HepG2 (cell line): ENCODE results near the gene TBCB. TPM values are rescaled to one million over a fixed set of nuclear protein-coding genes. Genes with fewer than 3 reads are reported as not detected.

Source experiments
- ATAC-seq: fragments of 200-7000 bp; cut with Tn5 transposase; 3 replicates; pipeline ENCODE4 v1.9.1; 2020; ENCODE audit warnings: mild to moderate bottlenecking, moderate library complexity
- BruUV-seq: library from RNA; stranded (reverse); fragments of 400-500 nt; replicated peaks from 2 replicates; lab custom pipeline; 2021; lab: Mats Ljungman, UMichigan
- CTCF ChIA-PET: fragments of 300-600 bp; formaldehyde crosslinking; extraction: SDS; loops from one replicate; lab custom pipeline; 2021; ENCODE audit warnings: low total read pairs, inconsistent platforms, low intra/inter-chr PET ratio; lab: Yijun Ruan, JAX
- POLR2A ChIA-PET: fragments of 350-600 bp; sonication (Branson Sonifier 250); formaldehyde crosslinking; loops from one replicate; lab custom pipeline; 2020; ENCODE audit warnings: antibody characterized with exemption, inconsistent platforms; lab: Yijun Ruan, JAX
- DNase-seq: peaks from one replicate; pipeline ENCODE4 v3.0.0-alpha.2; 2015; ENCODE audit warnings: low spot score
- FAIRE-seq: peaks from 3 replicates; lab custom pipeline; 2011; peaks lifted over from hg19 to GRCh38; lab: Jason Lieb, UNC
- H2AFZ ChIP-seq: one replicate; pipeline ENCODE4 v1.6.1; 2011; ENCODE audit warnings: low read length, inconsistent platforms
- H3K27ac ChIP-seq: fragments of 300-600 bp; 3 replicates; pipeline ENCODE4 v1.8.0; 2011; ENCODE audit warnings: mixed run types, mild to moderate bottlenecking, mixed read lengths, low read length, inconsistent platforms; ENCODE audit not compliant: insufficient read depth; ENCODE audit errors: extremely low read length
- H3K27me3 ChIP-seq, 2 experiments: fragments of 200-600 bp in 1 of 2; 2 replicates in 1 of 2; 3 replicates in 1 of 2; pipeline versions ENCODE4 v1.6.0 to v1.8.0; 2011; ENCODE audit warnings: low read length in 2 of 2, mild to moderate bottlenecking in 2 of 2, moderate library complexity in 2 of 2, inconsistent platforms in 1 of 2; ENCODE audit not compliant: insufficient read depth in 2 of 2, control insufficient read depth in 1 of 2
- H3K36me3 ChIP-seq, 2 experiments: fragments of 200-600 bp in 1 of 2; replicated peaks in 1 of 2; 2 replicates in 1 of 2; 3 replicates in 1 of 2; pipeline versions ENCODE4 v1.5.1 to v1.8.0; 2011; ENCODE audit warnings: low read length in 2 of 2, inconsistent platforms in 1 of 2; ENCODE audit not compliant: insufficient read depth in 2 of 2, control insufficient read depth in 1 of 2
- H3K4me1 ChIP-seq: 2 replicates; pipeline ENCODE4 v1.5.1; 2012; ENCODE audit warnings: low read length, inconsistent platforms; ENCODE audit not compliant: insufficient read depth
- H3K4me2 ChIP-seq: 2 replicates; pipeline ENCODE4 v1.6.0; 2011; ENCODE audit warnings: low read depth, low read length, inconsistent platforms
- H3K4me3 ChIP-seq, 3 experiments: fragments of 200-600 bp in 1 of 3; sonication (generic), shearing (Covaris generic) in 1 of 3; replicated peaks in 1 of 3; 2 replicates each; pipeline ENCODE4 v1.5.1; 2011 to 2016; ENCODE audit warnings: low read length in 3 of 3, inconsistent platforms in 2 of 3, low read depth in 2 of 3, mild to moderate bottlenecking in 2 of 3, control low read depth in 1 of 3, mixed read lengths in 1 of 3; ENCODE audit not compliant: insufficient read depth in 1 of 3
- H3K79me2 ChIP-seq: one replicate; pipeline ENCODE4 v1.6.1; 2011; ENCODE audit warnings: low read length, inconsistent platforms; ENCODE audit not compliant: insufficient read depth
- H3K9ac ChIP-seq: 2 replicates; pipeline ENCODE4 v1.6.0; 2011; ENCODE audit warnings: mild to moderate bottlenecking, low read depth, low read length, inconsistent platforms; ENCODE audit not compliant: insufficient read depth
- H3K9me3 ChIP-seq: 2 replicates; pipeline ENCODE4 v1.5.1; 2012; ENCODE audit warnings: mild to moderate bottlenecking, low read length
- H4K20me1 ChIP-seq: 2 replicates; pipeline ENCODE4 v1.6.0; 2011; ENCODE audit warnings: inconsistent platforms, mild to moderate bottlenecking, low read length, moderate library complexity; ENCODE audit not compliant: insufficient read depth
- BCL6 ChIP-seq: IDR thresholded peaks from 2 replicates; pipeline ENCODE4 v1.6.1; 2016; ENCODE audit warnings: missing genetic modification reagents, missing compliant biosample characterization
- FLYWCH1 ChIP-seq: sonication (generic); formaldehyde crosslinking; IDR thresholded peaks from 2 replicates; pipeline ENCODE4 v1.8.1; 2023; ENCODE audit warnings: mild to moderate bottlenecking, missing genetic modification reagents
- GFI1 ChIP-seq: sonication (generic); formaldehyde crosslinking; IDR thresholded peaks from 2 replicates; pipeline ENCODE4 v1.5.0; 2020; ENCODE audit warnings: missing genetic modification reagents, mild to moderate bottlenecking, borderline replicate concordance
- HMGA1 ChIP-seq: sonication (generic); formaldehyde crosslinking; conservative IDR thresholded peaks from 2 replicates; pipeline ENCODE4 v1.4.0; 2020; ENCODE audit warnings: missing genetic modification reagents
- KAT2B ChIP-seq: fragments of 150-350 bp; IDR thresholded peaks from 2 replicates; pipeline ENCODE4 v1.6.1; 2014; ENCODE audit warnings: low read depth, low read length, borderline replicate concordance
- POGZ ChIP-seq: sonication (generic); formaldehyde crosslinking; IDR thresholded peaks from 2 replicates; pipeline ENCODE4 v1.4.0; 2020; ENCODE audit warnings: mild to moderate bottlenecking, missing genetic modification reagents
- RBM22 ChIP-seq: fragments of 200-400 bp; formaldehyde crosslinking; optimal IDR thresholded peaks from 2 replicates; pipeline ENCODE3; 2017; ENCODE audit warnings: mild to moderate bottlenecking, low read length, moderate library complexity
- SETDB1 ChIP-seq: sonication (generic); formaldehyde crosslinking; IDR thresholded peaks from 2 replicates; pipeline ENCODE4 v1.5.1; 2020; ENCODE audit warnings: missing genetic modification reagents, mild to moderate bottlenecking, borderline replicate concordance
- TP53 ChIP-seq: sonication (generic); formaldehyde crosslinking; conservative IDR thresholded peaks from 2 replicates; pipeline ENCODE4 v1.4.0; 2020; ENCODE audit warnings: missing genetic modification reagents
- ZFP90 ChIP-seq: sonication (generic); formaldehyde crosslinking; IDR thresholded peaks from 2 replicates; pipeline ENCODE4 v1.8.0; 2022; ENCODE audit warnings: missing genetic modification reagents, mild to moderate bottlenecking, inconsistent platforms, borderline replicate concordance
- ZNF256 ChIP-seq: sonication (generic); formaldehyde crosslinking; conservative IDR thresholded peaks from 2 replicates; pipeline ENCODE4 v1.4.0; 2020; ENCODE audit warnings: missing genetic modification reagents
- ZNF333 ChIP-seq: sonication (generic); formaldehyde crosslinking; IDR thresholded peaks from 2 replicates; pipeline ENCODE4 v1.4.0; 2020; ENCODE audit warnings: mild to moderate bottlenecking, missing genetic modification reagents, borderline replicate concordance
- ZNF883 ChIP-seq: sonication (generic); formaldehyde crosslinking; IDR thresholded peaks from 2 replicates; pipeline ENCODE4 v1.5.1; 2020; ENCODE audit warnings: mild to moderate bottlenecking, missing genetic modification reagents; ENCODE audit errors: not compliant biosample characterization
- WGBS: methylation state at CpG from one replicate; pipeline ENCODE4 v1.1.6; 2017; ENCODE audit warnings: low lambda C conversion rate; 5-methylcytosine and 5-hydroxymethylcytosine counted together
- in situ Hi-C: cut with HindIII; loops from 2 replicates; pipeline ENCODE4 v1.10.0; 2017; ENCODE audit warnings: low pct_unique_long_range_greater_than_20kb; ENCODE audit not compliant: extremely low pct_ligation_motif_present
- intact Hi-C: fragments of 100-400 bp; cut with micrococcal nuclease; formaldehyde crosslinking; loops from one replicate; pipeline ENCODE4 v1.10.0; 2022; ENCODE audit not compliant: unreplicated experiment
- polyA plus RNA-seq, 8 experiments: library from polyadenylated mRNA; depleted of rRNA in 3 of 8; stranded (reverse) in 7 of 8; unstranded in 1 of 8; fragments of >200 nt; fragmentation: Illumina TruSeq in 4 of 8; extraction: Trizol in 4 of 8; gene quantifications; 2 replicates each; pipeline versions ENCODE4 v1.2.1 to v1.2.3, GENCODE V29; 2011 to 2016; ENCODE audit warnings: low read depth in 4 of 8, missing spikeins in 1 of 8, mixed read lengths in 1 of 8; ENCODE audit not compliant: insufficient read depth in 1 of 8
- total RNA-seq, 5 experiments: library from RNA; depleted of rRNA; stranded (reverse); fragments of >200 nt; fragmentation: Illumina TruSeq; extraction: Trizol; gene quantifications; 2 replicates each; pipeline ENCODE4 v1.2.3, GENCODE V29; 2016; ENCODE audit warnings: low read depth in 1 of 5
- TF ChIP-seq, protein P1 (sequence below): sonication (generic); formaldehyde crosslinking; IDR thresholded peaks from 2 replicates; pipeline ENCODE4 v1.8.0; 2022; ENCODE audit warnings: missing genetic modification reagents, mild to moderate bottlenecking, inconsistent platforms, borderline replicate concordance
- TF ChIP-seq, protein P2 (sequence below): sonication (generic); formaldehyde crosslinking; IDR thresholded peaks from 2 replicates; pipeline ENCODE4 v1.5.1; 2020; ENCODE audit warnings: missing genetic modification reagents, mild to moderate bottlenecking, borderline replicate concordance
- TF ChIP-seq, protein P3 (sequence below): sonication (generic); formaldehyde crosslinking; IDR thresholded peaks from 2 replicates; pipeline ENCODE4 v1.4.0; 2020; ENCODE audit warnings: mild to moderate bottlenecking, missing genetic modification reagents
- TF ChIP-seq, protein P4 (sequence below): sonication (generic); formaldehyde crosslinking; IDR thresholded peaks from 2 replicates; pipeline ENCODE4 v1.4.0; 2020; ENCODE audit warnings: missing genetic modification reagents

Gene TBCB
- total and polyA plus RNA-seq, 2 of the 13 experiments (the other 11 are each of a cell fraction or from before 2014, with no cell fraction given) = 271 to 276 TPM

DNA sequence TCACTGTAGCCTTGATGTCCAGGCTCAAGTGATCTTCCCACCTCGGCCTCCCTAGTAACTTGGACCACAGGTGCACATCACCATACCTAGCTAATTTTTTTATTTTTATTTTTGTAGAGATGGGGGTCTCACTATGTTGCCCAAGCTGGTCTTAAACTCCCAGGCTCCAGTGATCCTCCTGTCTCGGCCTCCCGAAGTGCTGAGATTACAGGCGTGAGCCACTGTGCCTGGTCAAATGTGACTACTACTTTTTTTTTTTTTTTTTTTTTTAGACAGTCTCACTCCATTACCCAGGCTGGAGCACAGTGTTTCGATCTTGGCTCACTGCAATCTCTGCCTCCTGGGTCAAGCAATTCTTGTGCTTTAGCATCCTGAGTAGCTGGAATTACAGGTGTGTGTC lies 57.6 kb downstream of the TBCB start:
- H3K9ac ChIP-seq = no peak overlapping the region
- POLR2A ChIA-PET = no interaction called here
- H3K27me3 ChIP-seq = no peaks in the 10 kb centered on the region; a peak in 1 of 5 replicates
- 0 out of 2 replicates have a peak, but pooled peaks cover 10% of the 10 kb centered on the region for H3K4me1 ChIP-seq
- no peak overlapping the region for H2AFZ ChIP-seq
- H4K20me1 ChIP-seq = no peaks in the 10 kb centered on the region
- DNase-seq (no peak), ATAC-seq (no peak), FAIRE-seq (no peak)
- no peaks in the 10 kb centered on the region for H3K36me3 ChIP-seq
- 60% methylated on average over 5 of the region's 5 CpGs for WGBS
- no TSS peak for BruUV-seq
- no peaks in the 10 kb centered on the region for H3K9me3 ChIP-seq
- intact Hi-C loops = no loop called here
- no peaks in the 10 kb centered on the region for H3K79me2 ChIP-seq
- H3K4me2 ChIP-seq = no peak overlapping the region
- CTCF ChIA-PET = interaction anchor here (1.2 kb wide), 1 partner anchor 45 kb away, joined by 3 read pairs; no protein-coding TSS in a partner anchor
- in situ Hi-C loops = loop anchor here (5.0 kb wide), 1 partner anchor 46 kb away; no protein-coding TSS in a partner anchor
- H3K27ac ChIP-seq = no peak overlapping the region
- no peak overlapping the region for H3K4me3 ChIP-seq
- TF ChIP-seq ZNF333 (CRISPR knock-in tag) (no peak), ZNF256 (no peak), KAT2B (no peak), FLYWCH1 (CRISPR knock-in tag) (no peak), HMGA1 (CRISPR knock-in tag) (no peak), TP53 (CRISPR knock-in tag) (no peak), GFI1 (CRISPR knock-in tag) (no peak), ZFP90 (CRISPR knock-in tag) (no peak), BCL6 (CRISPR knock-in tag) (no peak), SETDB1 (CRISPR knock-in tag) (no peak), POGZ (CRISPR knock-in tag) (no peak), RBM22 (no peak), ZNF883 (CRISPR knock-in tag) (no peak)
- TF ChIP-seq, protein P1, sequence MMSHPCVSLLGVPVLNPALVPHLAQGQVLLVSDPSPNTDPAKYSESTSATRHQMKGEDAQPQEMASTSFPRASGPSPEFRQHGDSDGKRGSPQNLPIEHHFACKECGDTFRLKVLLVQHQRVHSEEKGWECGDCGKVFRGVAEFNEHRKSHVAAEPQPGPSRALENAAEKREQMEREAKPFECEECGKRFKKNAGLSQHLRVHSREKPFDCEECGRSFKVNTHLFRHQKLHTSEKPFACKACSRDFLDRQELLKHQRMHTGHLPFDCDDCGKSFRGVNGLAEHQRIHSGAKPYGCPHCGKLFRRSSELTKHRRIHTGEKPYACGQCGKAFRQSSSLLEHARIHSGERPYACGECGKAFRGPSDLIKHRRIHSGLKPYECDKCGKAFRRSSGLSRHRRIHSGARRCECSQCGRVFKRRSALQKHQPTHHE (CRISPR knock-in tag) = no peak
- TF ChIP-seq, protein P2, sequence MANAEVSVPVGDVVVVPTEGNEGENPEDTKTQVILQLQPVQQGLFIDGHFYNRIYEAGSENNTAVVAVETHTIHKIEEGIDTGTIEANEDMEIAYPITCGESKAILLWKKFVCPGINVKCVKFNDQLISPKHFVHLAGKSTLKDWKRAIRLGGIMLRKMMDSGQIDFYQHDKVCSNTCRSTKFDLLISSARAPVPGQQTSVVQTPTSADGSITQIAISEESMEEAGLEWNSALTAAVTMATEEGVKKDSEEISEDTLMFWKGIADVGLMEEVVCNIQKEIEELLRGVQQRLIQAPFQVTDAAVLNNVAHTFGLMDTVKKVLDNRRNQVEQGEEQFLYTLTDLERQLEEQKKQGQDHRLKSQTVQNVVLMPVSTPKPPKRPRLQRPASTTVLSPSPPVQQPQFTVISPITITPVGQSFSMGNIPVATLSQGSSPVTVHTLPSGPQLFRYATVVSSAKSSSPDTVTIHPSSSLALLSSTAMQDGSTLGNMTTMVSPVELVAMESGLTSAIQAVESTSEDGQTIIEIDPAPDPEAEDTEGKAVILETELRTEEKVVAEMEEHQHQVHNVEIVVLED (CRISPR knock-in tag) = no peak
- TF ChIP-seq, protein P3, sequence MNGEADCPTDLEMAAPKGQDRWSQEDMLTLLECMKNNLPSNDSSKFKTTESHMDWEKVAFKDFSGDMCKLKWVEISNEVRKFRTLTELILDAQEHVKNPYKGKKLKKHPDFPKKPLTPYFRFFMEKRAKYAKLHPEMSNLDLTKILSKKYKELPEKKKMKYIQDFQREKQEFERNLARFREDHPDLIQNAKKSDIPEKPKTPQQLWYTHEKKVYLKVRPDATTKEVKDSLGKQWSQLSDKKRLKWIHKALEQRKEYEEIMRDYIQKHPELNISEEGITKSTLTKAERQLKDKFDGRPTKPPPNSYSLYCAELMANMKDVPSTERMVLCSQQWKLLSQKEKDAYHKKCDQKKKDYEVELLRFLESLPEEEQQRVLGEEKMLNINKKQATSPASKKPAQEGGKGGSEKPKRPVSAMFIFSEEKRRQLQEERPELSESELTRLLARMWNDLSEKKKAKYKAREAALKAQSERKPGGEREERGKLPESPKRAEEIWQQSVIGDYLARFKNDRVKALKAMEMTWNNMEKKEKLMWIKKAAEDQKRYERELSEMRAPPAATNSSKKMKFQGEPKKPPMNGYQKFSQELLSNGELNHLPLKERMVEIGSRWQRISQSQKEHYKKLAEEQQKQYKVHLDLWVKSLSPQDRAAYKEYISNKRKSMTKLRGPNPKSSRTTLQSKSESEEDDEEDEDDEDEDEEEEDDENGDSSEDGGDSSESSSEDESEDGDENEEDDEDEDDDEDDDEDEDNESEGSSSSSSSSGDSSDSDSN (CRISPR knock-in tag) = no peak
- TF ChIP-seq, protein P4, sequence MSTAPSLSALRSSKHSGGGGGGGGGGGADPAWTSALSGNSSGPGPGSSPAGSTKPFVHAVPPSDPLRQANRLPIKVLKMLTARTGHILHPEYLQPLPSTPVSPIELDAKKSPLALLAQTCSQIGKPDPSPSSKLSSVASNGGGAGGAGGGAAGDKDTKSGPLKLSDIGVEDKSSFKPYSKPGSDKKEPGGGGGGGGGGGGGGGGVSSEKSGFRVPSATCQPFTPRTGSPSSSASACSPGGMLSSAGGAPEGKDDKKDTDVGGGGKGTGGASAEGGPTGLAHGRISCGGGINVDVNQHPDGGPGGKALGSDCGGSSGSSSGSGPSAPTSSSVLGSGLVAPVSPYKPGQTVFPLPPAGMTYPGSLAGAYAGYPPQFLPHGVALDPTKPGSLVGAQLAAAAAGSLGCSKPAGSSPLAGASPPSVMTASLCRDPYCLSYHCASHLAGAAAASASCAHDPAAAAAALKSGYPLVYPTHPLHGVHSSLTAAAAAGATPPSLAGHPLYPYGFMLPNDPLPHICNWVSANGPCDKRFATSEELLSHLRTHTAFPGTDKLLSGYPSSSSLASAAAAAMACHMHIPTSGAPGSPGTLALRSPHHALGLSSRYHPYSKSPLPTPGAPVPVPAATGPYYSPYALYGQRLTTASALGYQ = no peak
